HG03439 (cell line): ENCODE results near the gene LPP.

Experiments
- ATAC-seq: cut with Tn5 transposase; IDR thresholded peaks from one replicate; pipeline ENCODE4 v1.9.1; 2021; ENCODE audit warnings: mild to moderate bottlenecking, moderate library complexity; ENCODE audit not compliant: unreplicated experiment

LPP gene

DNA sequence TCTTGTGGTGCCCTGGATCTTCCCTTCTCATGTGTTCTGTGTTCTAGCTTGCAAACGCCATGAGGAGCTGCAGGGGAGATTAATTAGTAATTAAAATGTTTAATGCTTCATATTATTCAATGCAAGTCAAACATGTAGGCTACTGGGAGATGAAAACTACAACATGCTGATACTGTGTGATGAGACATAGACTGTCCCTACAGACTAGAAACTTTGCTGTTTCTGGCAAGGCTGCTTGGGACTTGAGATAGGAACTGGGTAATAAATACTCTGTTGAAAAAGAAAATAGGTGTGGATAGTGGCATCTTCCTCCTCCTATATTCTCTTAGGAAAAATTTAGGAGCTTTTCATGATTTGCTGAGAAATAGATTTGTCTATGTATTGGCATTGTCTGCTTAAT lies 379.2 kb downstream of the LPP start:
- no peak for ATAC-seq

DNA sequence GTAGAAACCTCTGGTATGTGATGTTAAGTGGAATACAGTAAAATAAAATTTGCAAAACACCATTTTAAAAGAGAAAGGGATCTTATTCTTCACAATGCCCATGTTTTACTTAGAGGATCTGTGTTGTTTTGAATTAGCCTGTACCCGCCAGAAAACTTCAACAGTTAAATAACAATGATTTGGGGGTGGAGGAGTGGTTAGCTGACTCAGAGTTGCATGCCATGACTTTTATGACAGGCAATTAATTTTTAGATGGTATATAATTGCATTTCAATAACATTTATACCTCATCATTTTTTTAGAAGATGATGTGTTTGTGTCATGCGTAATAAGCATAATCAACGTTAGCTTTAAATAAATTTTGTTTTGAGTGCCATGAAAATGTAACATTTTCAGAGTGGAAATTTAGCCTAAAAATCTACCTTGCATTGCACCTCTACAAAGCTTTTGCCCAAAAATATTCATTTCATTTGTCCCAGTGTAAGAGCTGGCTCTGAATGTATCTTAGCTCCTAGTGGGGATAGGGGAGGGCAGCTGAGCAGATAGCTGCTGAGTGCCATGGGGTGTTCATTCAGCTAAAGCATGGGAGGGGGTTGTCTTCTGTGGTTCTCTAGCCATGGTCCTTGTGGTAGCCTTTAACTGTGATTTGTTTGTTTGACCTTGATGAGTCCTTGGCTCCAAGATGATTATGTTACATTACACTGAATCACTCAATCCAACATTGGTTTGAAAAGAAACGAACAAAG lies 379.8 kb downstream of the LPP start:
- ATAC-seq: no peak

DNA sequence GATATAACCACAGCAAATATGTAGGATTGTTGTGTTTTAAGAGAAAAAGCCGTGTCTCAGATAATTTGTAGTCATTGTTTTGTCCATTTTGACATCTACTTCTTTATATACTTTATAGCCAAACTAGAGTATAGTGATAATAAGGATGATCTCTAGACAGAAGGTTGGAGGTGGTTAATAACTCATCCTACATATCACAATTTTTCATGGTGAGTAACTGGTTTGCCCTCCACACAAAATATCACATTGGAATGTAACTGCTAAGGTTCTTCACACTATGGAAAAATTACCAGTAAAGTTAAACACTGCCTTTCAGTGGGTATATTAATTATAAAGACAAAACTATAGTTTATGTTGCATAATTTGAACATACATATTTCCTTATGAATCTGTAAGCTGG lies 380.7 kb downstream of the LPP start:
- ATAC-seq: no peak

DNA sequence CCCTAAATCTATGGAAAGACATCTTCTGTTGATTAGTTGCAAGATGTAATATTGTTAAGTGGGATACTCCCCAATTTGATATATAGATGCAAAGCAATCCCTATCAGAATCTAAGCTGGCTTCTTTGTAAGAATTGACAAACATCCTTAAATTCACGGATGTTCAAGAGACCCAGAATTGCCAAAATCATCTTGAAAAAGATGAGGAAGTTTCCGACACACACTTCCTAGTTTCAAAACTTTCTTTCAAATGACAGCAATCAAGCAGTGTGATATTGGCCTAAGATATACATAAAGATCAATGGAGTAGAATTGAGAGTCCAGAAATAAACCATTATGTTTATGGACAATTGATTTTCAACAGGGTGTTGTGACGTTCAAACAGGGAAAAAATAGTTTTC lies 383.6 kb downstream of the LPP start:
- no peak for ATAC-seq

DNA sequence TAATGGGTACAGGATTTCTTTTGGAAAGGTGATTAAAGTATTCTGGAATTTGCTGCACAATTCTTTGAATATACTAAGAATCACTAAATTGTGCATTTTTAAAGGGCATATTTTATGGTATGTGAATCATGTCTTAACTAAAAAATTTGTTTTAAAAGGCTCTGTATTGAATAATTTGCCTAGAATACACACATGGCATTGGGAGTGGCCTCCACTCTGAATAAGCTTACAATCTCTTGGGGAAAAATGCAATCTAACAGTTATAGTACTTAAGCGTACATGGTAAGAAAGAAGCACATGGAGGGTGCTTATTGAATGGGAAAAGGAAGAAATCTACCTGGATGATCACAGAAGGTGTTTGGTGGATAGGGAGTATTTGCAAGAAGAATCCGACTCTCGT lies 385.1 kb downstream of the LPP start:
- ATAC-seq: no peak

DNA sequence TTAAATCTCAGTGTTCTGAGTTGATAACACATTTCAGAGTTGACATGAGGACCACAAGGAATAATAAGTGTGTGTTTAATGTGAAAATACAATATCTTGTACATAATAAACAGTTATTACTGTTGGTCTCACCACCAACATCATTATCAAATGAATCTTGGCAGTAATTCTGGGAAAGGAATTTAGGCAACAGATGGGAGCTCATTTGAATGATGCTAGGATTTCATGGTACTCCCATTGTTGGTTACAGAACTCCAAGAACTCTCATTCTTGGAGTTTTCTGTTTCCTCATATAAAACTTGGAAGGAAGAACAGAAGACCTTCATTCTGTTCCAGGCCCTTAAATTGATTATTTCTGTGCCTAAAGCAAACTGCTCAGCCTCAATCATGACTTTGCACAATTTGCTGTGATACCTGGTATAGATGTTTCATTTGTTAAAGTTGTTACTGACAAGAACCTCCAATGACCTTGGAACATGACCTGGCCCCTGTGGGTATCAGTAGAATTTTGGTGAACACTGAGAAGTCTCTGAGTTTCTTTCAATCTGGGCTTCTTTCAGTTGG lies 385.8 kb downstream of the LPP start:
- ATAC-seq: no peak

DNA sequence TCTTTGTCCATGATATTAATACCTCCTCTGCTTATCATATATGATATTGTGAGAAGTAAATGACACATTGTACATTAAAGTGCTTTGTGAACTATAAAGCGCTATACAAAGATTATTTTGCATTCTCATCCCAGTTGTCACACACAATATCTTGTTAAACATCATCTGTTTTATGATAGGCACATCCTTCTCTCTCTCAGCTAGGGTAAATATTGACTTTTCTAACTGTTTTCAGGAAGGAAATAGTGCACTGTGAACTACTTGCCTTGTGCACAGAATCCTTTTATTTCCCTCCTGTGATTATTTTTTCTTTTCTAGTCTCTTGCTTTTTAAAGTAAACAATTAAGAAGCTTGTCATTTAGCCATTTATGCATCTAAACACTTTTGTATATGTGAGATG lies 388.2 kb downstream of the LPP start:
- ATAC-seq: no peak

DNA sequence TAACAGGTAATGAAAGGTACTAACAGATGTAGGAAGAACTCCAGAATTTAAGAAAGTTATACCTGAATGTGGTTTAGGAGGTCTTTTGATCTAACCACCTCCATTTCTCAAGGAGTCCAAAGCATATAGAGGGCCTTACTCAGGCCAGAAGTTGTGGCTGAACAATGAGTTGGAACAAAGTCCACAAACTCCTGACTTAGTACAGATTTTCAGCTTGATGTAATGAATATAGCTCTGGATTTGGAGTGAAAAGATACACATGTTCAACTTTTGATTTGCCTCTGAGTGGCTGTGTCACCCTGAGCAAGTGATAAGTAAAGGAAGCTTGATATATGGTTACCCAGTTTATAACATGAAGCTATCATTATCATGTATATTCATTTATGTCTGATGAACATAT lies 390.1 kb downstream of the LPP start:
- ATAC-seq: no peak

DNA sequence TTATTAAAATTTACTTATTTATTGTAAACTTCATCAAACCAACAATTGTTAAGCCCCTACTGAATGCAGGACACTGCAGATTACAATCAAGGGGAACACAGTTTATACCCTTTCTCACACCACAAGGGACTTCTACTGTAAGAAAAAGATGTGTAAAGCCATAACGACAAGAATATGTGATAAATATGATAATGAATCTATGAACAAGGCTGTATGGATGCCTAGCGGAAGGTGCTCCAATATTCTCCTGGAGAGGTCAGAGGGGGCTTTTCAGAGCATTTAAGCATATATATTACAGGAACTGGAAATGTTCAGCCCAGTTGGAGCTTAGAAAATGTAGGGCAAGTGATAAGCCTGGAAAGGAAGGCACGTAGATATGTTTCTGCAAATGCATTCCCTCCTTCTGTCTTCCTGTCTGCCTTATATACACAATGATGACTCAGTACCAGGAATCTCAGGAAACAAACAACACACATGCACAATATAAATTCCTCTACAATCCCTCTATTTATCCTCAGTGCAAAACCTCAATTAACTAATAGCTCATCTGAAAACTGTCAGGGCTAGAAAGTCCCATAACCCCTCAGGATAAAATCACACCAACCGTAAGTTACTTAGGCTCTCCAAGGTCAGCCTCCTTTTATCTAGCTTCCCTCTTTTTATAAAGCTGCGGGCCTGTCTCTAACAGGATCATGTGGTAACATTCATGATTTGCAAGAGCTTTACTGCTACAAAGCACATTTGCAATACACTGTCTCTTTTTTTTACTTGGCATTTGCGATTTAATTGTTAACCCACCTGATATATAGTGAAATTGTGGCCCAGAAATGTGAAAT lies 393.1 kb downstream of the LPP start:
- no peak for ATAC-seq

DNA sequence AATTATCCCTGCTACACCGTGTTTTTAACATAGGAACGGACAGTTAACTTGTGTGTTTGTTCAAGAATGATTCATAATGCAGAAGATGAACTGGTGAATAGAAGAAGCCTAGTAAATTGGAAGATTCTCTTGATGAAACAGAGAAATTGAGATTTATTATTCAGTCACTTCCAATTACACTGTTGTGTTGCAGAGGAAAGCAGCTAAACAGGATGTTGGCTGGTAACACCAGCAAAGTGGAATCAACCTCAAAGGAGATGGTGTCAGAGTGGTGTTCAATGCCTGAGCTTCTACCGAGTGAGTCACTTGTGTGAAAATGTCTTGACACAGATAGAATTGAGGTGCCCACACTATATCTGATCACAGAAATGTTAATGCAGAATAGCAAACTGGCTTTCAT lies 399.6 kb downstream of the LPP start:
- ATAC-seq: no peak

DNA sequence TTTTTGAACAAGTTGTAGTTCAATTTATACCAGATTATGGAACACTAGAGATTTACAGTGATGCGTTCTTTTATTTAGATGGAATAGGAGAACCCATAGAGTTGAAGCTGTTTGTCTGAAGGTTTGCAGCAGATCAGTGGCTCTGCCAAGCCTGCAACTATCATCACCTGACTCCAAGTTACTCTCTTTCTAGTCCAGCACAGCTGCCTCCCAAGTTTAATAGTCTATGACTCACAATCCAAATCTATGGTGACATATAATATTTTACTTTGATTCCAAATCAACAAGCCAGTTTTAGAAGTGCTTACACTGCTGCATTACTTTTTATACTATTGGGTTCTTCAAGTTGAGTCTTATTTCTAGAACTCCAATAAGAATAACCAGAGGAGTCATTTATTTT lies 400.4 kb downstream of the LPP start:
- ATAC-seq: no peak

DNA sequence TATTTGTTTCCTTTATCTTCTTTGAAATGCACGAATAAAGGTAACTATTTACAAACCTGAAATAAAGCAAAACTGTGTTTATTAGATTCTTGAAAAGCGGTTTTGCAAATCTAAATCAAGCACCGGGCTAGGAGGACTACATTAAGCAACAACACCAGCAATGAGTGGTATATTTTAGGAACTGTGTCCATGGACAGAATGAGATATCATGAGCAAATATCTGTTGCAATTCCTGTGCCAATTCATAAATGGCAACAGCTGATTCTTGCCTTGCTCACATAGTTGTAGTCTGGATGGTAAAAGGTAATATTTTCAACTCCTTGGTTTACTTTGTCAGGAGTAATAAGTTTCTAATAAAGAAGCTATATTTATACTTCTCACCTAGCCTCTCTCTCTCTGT lies 403.3 kb downstream of the LPP start:
- ATAC-seq: no peak

DNA sequence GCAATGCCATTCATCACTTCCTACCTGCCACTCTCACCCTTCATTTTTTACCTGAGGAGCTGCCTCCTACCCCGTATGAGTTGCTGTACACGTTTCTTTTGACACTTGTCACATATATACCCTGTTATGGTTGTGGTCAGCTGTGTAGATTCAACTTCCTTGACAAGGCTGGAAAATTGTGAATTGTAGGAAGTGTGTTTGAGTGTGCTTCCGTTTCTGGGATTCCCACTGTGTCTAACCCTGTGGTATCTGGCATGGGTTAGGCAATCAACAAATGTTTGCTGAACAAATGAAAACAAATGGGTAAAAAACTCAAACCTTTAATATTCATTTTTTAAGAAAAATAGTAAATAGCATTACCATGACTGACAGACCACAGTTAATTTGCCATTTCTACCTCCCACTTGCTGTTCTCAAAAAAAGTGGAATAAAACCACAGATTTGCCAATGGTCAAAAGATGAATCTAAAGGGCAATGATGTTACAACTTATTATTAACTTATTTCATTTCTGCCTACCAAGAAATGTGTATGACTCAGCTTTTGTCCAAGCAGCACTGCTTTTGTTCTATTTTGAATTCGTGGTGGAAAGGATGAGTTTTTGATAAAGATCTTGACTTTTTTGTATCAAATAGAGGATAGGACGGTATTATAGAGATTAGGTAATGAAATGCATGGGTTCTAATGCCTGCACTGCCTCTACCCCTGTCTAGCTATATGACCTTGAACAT lies 404.6 kb downstream of the LPP start:
- no peak for ATAC-seq

DNA sequence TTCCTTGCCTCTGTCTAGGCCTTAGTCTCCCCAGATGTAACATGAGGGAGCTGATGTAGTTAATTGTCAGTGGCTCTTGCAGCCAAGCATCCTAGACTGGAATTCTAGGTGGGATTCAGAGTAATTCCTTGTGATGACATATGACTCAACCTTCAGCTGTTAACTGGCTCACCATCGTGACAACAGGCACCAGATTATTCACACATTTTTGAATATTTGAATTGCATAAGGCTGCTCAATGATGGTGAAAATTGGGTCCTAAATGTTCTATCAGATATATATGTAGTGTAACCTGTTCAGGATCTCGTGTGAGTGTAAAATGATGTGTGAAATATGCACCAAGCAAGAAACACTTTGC lies 405.1 kb downstream of the LPP start:
- no peak for ATAC-seq

DNA sequence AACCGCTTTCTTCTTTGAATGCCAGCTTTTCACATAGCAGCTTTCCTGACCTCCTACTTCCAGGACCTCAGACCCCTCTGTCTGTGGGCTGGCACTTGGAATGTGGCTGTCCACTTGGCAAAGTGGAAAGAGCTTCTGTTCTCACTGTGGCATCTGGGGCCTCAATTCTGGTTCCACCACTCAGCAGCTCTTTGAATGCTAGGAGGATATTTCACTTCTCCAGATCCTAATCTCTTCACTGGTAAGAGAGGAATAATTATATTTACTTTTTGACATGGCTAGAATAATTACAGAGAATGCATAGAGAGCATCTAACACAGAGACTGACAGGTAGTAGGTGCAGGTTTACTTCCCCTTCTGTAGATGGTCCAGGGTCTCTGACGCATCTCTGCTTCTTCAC lies 405.9 kb downstream of the LPP start:
- no peak for ATAC-seq

DNA sequence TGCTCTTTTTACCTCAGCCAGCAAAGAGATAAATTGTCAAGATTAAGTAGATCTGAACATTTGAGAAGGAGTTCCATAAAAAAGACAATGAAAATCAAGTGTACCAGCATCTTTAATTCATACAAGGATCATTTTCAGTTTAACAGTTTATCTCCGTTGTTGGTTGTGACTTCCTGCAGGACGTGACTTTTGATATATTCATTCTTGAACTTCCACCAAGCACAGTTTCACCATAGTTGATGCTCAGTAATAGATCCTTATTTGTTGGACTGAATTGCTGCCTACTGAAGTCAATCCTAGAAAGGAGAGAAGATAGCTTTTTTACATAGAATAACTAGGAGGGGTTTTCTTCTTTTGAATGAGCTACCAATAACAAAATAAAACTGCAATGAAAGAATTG lies 408.2 kb downstream of the LPP start:
- no peak for ATAC-seq

DNA sequence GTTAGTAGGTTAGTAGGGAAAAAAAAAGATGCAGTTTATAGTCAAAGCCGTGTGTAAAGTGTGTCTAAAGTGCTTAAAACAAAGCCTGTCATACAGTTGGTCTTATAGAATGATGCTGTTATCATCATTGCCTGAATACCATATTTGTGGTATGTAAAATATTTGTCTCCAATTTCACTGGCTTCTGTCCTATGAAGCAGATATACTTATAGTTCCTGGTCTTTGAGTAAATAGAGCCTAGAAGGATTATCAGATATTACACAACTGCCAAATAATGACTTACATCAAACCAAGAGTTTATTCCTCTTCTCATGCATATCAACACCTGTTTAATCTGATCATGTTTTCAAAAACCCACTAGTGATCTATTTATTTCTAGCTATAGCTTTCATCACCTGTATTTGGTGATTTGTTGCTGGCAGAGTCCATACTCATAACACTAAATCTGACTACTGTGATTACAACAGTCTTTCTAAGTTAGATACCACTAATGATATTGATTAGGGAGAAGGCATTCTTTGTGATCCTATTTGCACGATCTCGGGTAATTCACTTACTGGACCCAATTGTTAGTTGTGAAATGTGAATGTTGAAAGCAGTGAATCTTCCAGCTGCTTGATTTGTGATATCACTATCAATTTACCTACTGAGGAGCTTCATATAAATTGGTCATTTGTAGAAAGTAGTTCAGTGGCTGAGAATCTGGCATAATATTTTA lies 413.7 kb downstream of the LPP start:
- ATAC-seq: no peak

DNA sequence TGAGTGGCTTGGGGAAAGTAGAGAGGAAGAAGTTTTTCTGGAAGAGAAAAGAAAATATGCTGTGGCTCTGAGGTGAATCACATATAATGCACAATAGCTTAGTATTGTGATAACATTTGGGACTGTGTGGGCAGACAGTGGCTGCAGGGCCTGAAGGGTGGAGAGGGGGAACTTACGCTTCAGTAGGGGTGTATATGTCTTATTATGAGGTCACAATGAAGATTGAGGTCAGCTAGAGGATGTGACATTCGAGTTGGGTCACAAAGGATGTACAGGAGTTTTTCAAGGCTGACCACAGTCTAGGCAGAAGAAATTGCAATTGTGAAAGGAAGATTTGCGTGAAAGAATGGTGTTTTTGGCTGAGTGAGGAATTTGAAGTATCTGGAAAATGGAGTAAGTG lies 414.8 kb downstream of the LPP start:
- ATAC-seq: no peak

DNA sequence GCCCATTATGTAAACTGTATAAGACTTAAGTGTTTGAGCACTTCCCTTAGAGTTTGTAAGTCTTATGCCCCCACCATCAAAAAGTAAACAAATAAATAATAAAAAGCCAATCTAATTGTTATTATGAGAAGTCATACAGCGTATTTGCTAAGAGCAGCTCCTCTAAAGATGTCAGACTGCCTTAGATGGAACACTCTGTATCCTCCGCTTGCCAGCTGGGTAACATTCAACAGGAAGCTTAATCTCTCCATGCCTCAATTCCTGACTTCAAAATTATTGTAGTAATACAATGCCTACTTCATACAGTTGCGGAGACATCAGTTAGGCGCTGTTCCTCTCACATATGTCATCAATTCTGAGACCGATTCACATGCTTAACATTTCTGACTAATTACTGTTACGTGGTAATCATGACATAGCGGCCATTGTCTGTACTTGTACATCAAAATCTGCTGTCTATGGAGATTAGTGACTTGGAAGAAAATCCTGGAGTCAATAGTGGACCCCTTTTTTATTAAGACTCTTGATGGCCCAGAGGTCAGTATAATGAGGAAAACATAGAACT lies 417.7 kb downstream of the LPP start:
- ATAC-seq: no peak

DNA sequence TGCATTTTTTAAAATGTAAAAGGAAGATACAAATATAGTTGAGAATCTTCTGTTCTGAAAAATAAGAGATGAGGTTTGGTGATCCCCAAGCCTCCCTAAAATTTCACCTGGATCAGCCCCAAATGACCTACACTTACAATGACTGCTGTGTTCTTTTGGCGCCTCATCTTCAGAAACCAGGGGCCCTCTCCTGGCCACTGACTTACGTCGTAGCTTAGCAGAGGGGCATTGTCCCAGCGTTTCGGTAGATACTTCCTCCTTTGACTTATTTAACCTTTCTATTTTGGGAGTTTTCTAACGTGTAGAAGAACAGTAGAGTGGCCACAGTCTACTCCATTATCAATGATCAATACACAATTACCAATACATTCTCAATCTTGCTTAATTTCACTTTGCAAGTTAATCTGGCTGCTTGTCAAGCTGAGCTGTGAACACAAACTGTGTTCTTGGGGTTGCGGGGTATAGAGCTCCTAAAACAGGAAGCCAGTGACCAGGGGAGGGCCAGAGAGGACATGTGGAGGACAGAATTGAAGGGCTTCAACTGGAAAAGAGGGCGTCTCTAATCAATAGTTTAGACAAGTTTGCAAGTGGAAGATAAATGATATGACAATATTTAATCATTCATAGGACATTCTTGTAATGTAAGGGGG lies 419.5 kb downstream of the LPP start:
- no peak for ATAC-seq
